K562 (cell line): ENCODE measurements around the gene TYW1B. TPM values are rescaled to one million over a fixed set of nuclear protein-coding genes. Genes with fewer than 3 reads are reported as not detected.

Source experiments
- ADNP ChIP-seq: fragments of 200-800 bp; sonication (Bioruptor generic); IDR thresholded peaks from 2 replicates; pipeline ENCODE4 v1.6.1; 2016; ENCODE audit warnings: missing genetic modification characterization, missing compliant biosample characterization
- FUS ChIP-seq: fragments of 200-400 bp; formaldehyde crosslinking; optimal IDR thresholded peaks from 2 replicates; pipeline ENCODE3; 2017; ENCODE audit warnings: low read depth, low read length
- HDGF ChIP-seq: fragments of 450-650 bp; IDR thresholded peaks from 2 replicates; pipeline ENCODE4 v1.6.1; 2016
- PHTF2 ChIP-seq: fragments of 250-450 bp; sonication (Bioruptor Pico); IDR thresholded peaks from 2 replicates; pipeline ENCODE4 v1.5.0; 2021; ENCODE audit warnings: mild to moderate bottlenecking
- RNF2 ChIP-seq: sonication (generic); IDR thresholded peaks from 2 replicates; pipeline ENCODE4 v1.6.1; 2016
- SMAD1 ChIP-seq: fragments of 150-350 bp; IDR thresholded peaks from 2 replicates; pipeline ENCODE4 v1.6.1; 2014; ENCODE audit warnings: low read length, low read depth; ENCODE audit not compliant: partially characterized antibody
- SMARCA5 ChIP-seq: fragments of 450-650 bp; IDR thresholded peaks from 2 replicates; pipeline ENCODE4 v1.6.1; 2016
- ZBTB34 ChIP-seq: fragments of 250-450 bp; sonication (Bioruptor Pico); IDR thresholded peaks from 2 replicates; pipeline ENCODE4 v1.8.0; 2021; ENCODE audit warnings: mild to moderate bottlenecking, moderate library complexity
- polyA plus RNA-seq, 8 experiments: library from polyadenylated mRNA; depleted of rRNA in 4 of 8; stranded (reverse) in 5 of 8; unstranded in 3 of 8; fragments of >200 nt; fragmentation: Nextera tagmentation in 2 of 8; fragmentation: Illumina TruSeq in 1 of 8; extraction: Ambion mirVana in 2 of 8; extraction: Trizol in 1 of 8; gene quantifications; 2 replicates each; pipeline versions ENCODE4 v1.2.1 to v1.2.3, GENCODE V29; 2011 to 2014; ENCODE audit warnings: inconsistent platforms in 1 of 8, missing spikeins in 1 of 8
- total RNA-seq, 7 experiments: library from RNA; depleted of rRNA in 6 of 7; stranded (reverse); fragments of >200 nt in 6 of 7; fragmentation: Illumina TruSeq in 2 of 7; extraction: Trizol in 2 of 7; gene quantifications; 2 replicates each; pipeline versions ENCODE4 v1.2.1 to v1.2.3, GENCODE V29; 2011 to 2021; ENCODE audit warnings: low replicate concordance in 1 of 7
- TF ChIP-seq, protein P1 (sequence below): sonication (generic); formaldehyde crosslinking; IDR thresholded peaks from 2 replicates; pipeline ENCODE4 v1.8.0; 2022; ENCODE audit warnings: mild to moderate bottlenecking, missing genetic modification reagents
- TF ChIP-seq, protein P2 (sequence below): IDR thresholded peaks from 2 replicates; pipeline ENCODE4 v1.6.1; 2016; ENCODE audit warnings: missing genetic modification characterization, missing compliant biosample characterization
- TF ChIP-seq, protein P3 (sequence below): fragments of 450-650 bp; IDR thresholded peaks from 2 replicates; pipeline ENCODE4 v1.6.1; 2016
- TF ChIP-seq, protein P4 (sequence below), 2 experiments: fragments of 250-450 bp in 1 of 2; fragments of 450-650 bp in 1 of 2; sonication (Bioruptor Pico) in 1 of 2; IDR thresholded peaks; 2 replicates each; pipeline versions ENCODE4 v1.6.1 to v1.8.0; 2016 to 2021; ENCODE audit warnings: mild to moderate bottlenecking in 2 of 2, moderate library complexity in 2 of 2, missing compliant biosample characterization in 1 of 2, missing genetic modification characterization in 1 of 2

The TYW1B gene
- total and polyA plus RNA-seq, 9 of the 15 experiments (the other 6 are each of a cell fraction or from before 2014, with no cell fraction given): 5.8 to 14.7 (median 9.8) TPM

GRCh38 chr7:72805526-72806494 lies 22.2 kb downstream of the TYW1B start (continued):
- TF ChIP-seq SMAD1 (peak; percentile 84), PHTF2 (no peak), FUS (no peak), ZBTB34 (CRISPR knock-in tag) (0 out of 2 replicates have a peak, but pooled peaks have one; percentile 54), RNF2 (peak; percentile 91), SMARCA5 (peak; percentile 84; the same call in 1 of the 2 replicates), ADNP (tag) (peak; percentile 82; the same call in 1 of the 2 replicates), HDGF (peak; percentile 72)
- TF ChIP-seq, protein P1, sequence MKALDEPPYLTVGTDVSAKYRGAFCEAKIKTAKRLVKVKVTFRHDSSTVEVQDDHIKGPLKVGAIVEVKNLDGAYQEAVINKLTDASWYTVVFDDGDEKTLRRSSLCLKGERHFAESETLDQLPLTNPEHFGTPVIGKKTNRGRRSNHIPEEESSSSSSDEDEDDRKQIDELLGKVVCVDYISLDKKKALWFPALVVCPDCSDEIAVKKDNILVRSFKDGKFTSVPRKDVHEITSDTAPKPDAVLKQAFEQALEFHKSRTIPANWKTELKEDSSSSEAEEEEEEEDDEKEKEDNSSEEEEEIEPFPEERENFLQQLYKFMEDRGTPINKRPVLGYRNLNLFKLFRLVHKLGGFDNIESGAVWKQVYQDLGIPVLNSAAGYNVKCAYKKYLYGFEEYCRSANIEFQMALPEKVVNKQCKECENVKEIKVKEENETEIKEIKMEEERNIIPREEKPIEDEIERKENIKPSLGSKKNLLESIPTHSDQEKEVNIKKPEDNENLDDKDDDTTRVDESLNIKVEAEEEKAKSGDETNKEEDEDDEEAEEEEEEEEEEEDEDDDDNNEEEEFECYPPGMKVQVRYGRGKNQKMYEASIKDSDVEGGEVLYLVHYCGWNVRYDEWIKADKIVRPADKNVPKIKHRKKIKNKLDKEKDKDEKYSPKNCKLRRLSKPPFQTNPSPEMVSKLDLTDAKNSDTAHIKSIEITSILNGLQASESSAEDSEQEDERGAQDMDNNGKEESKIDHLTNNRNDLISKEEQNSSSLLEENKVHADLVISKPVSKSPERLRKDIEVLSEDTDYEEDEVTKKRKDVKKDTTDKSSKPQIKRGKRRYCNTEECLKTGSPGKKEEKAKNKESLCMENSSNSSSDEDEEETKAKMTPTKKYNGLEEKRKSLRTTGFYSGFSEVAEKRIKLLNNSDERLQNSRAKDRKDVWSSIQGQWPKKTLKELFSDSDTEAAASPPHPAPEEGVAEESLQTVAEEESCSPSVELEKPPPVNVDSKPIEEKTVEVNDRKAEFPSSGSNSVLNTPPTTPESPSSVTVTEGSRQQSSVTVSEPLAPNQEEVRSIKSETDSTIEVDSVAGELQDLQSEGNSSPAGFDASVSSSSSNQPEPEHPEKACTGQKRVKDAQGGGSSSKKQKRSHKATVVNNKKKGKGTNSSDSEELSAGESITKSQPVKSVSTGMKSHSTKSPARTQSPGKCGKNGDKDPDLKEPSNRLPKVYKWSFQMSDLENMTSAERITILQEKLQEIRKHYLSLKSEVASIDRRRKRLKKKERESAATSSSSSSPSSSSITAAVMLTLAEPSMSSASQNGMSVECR (CRISPR knock-in tag): peak; percentile 95
- TF ChIP-seq, protein P2, sequence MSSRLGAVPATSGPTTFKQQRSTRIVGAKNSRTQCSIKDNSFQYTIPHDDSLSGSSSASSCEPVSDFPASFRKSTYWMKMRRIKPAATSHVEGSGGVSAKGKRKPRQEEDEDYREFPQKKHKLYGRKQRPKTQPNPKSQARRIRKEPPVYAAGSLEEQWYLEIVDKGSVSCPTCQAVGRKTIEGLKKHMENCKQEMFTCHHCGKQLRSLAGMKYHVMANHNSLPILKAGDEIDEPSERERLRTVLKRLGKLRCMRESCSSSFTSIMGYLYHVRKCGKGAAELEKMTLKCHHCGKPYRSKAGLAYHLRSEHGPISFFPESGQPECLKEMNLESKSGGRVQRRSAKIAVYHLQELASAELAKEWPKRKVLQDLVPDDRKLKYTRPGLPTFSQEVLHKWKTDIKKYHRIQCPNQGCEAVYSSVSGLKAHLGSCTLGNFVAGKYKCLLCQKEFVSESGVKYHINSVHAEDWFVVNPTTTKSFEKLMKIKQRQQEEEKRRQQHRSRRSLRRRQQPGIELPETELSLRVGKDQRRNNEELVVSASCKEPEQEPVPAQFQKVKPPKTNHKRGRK (tag): no peak
- TF ChIP-seq, protein P3, sequence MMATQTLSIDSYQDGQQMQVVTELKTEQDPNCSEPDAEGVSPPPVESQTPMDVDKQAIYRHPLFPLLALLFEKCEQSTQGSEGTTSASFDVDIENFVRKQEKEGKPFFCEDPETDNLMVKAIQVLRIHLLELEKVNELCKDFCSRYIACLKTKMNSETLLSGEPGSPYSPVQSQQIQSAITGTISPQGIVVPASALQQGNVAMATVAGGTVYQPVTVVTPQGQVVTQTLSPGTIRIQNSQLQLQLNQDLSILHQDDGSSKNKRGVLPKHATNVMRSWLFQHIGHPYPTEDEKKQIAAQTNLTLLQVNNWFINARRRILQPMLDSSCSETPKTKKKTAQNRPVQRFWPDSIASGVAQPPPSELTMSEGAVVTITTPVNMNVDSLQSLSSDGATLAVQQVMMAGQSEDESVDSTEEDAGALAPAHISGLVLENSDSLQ: peak; percentile 94
- TF ChIP-seq, protein P4, sequence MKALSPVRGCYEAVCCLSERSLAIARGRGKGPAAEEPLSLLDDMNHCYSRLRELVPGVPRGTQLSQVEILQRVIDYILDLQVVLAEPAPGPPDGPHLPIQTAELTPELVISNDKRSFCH (CRISPR knock-in tag; IDR thresholded peaks at IDR 0.05): 0 out of 2 replicates have a peak, but pooled peaks have one; percentile 24
- TF ChIP-seq, protein P4 (tag; IDR thresholded peaks at IDR 0.05): peak; percentile 28; the same call in 1 of the 2 replicates
